Endothelial cell of umbilical vein (primary cell): Measurements from ENCODE around the gene FABP7. TPM values are rescaled to one million over a fixed set of nuclear protein-coding genes. Genes with fewer than 3 reads are reported as not detected.

Source experiments
- BruUV-seq: library from RNA; stranded (reverse); fragments of 400-500 nt; replicated peaks from 2 replicates; lab custom pipeline; 2021; lab: Mats Ljungman, UMichigan
- CTCF ChIA-PET: fragments of 300-600, 350-600 bp; sonication (Branson Sonifier 250); formaldehyde crosslinking; loops from one replicate; lab custom pipeline; 2021; ENCODE audit warnings: antibody characterized with exemption, inconsistent platforms; lab: Charles Lee
- POLR2A ChIA-PET: fragments of 300-600, 350-600 bp; sonication (Branson Sonifier 250); formaldehyde crosslinking; loops from one replicate; lab custom pipeline; 2021; ENCODE audit warnings: antibody characterized with exemption, inconsistent platforms; lab: Charles Lee
- DNase-seq: peaks from one replicate; pipeline ENCODE4 v3.0.0-alpha.2; 2011; ENCODE audit warnings: low read depth, low spot score
- FAIRE-seq: peaks from 2 replicates; lab custom pipeline; 2011; peaks lifted over from hg19 to GRCh38; lab: Jason Lieb, UNC
- H2AFZ ChIP-seq: 2 replicates; pipeline ENCODE4 v1.6.0; 2012; ENCODE audit warnings: low read depth, low read length, control low read depth, inconsistent platforms
- H3K27ac ChIP-seq: 2 replicates; pipeline ENCODE4 v1.5.1; 2011; ENCODE audit warnings: low read depth, mild to moderate bottlenecking, control low read depth, low read length, moderate library complexity; ENCODE audit not compliant: insufficient read depth
- H3K27me3 ChIP-seq, 2 experiments: 2 replicates each; pipeline versions ENCODE4 v1.6.0 to v1.6.1; 2011; ENCODE audit warnings: low read length in 2 of 2, mixed read lengths in 1 of 2; ENCODE audit not compliant: control insufficient read depth in 2 of 2, insufficient read depth in 2 of 2
- H3K36me3 ChIP-seq, 2 experiments: 2 replicates in 1 of 2; 3 replicates in 1 of 2; pipeline ENCODE4 v1.5.1; 2011; ENCODE audit warnings: low read length in 2 of 2, mild to moderate bottlenecking in 1 of 2, moderate library complexity in 1 of 2; ENCODE audit not compliant: control insufficient read depth in 2 of 2, insufficient read depth in 2 of 2; ENCODE audit errors: extremely low read depth in 1 of 2
- H3K4me1 ChIP-seq: 3 replicates; pipeline ENCODE4 v1.5.1; 2011; ENCODE audit warnings: mild to moderate bottlenecking, low read length; ENCODE audit not compliant: control insufficient read depth, insufficient read depth; ENCODE audit errors: extremely low read depth
- H3K4me2 ChIP-seq: 2 replicates; pipeline ENCODE4 v1.6.1; 2011; ENCODE audit warnings: low read length, control low read depth, mixed read lengths; ENCODE audit not compliant: insufficient read depth
- H3K4me3 ChIP-seq, 3 experiments: fragments of 200-600 bp in 1 of 3; sonication (generic), shearing (Covaris generic) in 1 of 3; replicated peaks in 1 of 3; 2 replicates each; pipeline ENCODE4 v1.5.1; 2011 to 2016; ENCODE audit warnings: control low read depth in 3 of 3, low read length in 3 of 3, mild to moderate bottlenecking in 2 of 3, inconsistent platforms in 1 of 3, low read depth in 1 of 3, moderate library complexity in 1 of 3; ENCODE audit not compliant: insufficient read depth in 1 of 3
- H3K79me2 ChIP-seq: 2 replicates; pipeline ENCODE4 v1.6.0; 2012; ENCODE audit warnings: low read length, inconsistent platforms; ENCODE audit not compliant: control insufficient read depth, insufficient read depth
- H3K9ac ChIP-seq: replicated peaks from 2 replicates; pipeline ENCODE3; 2011; ENCODE audit warnings: low read length, control low read depth; ENCODE audit not compliant: insufficient read depth; ENCODE audit errors: extremely low read depth
- H3K9me1 ChIP-seq: replicated peaks from 3 replicates; pipeline ENCODE4 v1.6.0; 2011; ENCODE audit warnings: mild to moderate bottlenecking, low read length; ENCODE audit not compliant: control insufficient read depth, insufficient read depth; ENCODE audit errors: extremely low read depth
- H3K9me3 ChIP-seq: replicated peaks from 2 replicates; pipeline ENCODE4 v1.5.1; 2012; ENCODE audit warnings: low read length, inconsistent platforms; ENCODE audit not compliant: control insufficient read depth, insufficient read depth
- H4K20me1 ChIP-seq: replicated peaks from 2 replicates; pipeline ENCODE3; 2011; ENCODE audit warnings: mild to moderate bottlenecking, low read length; ENCODE audit not compliant: control insufficient read depth, insufficient read depth; ENCODE audit errors: extremely low read depth
- CTCF ChIP-seq, 2 donors: IDR thresholded peaks; 1 replicate in 1 of 2; 2 replicates in 1 of 2; pipeline ENCODE4 v1.5.1; 2011; ENCODE audit warnings: low read length in 2 of 2, mild to moderate bottlenecking in 2 of 2, moderate library complexity in 2 of 2, control low read depth in 1 of 2, inconsistent platforms in 1 of 2, low read depth in 1 of 2; ENCODE audit not compliant: insufficient read depth in 1 of 2; ENCODE audit errors: extremely low read depth in 1 of 2
- EZH2 ChIP-seq: IDR thresholded peaks from 2 replicates; pipeline ENCODE4 v1.6.1; 2012; ENCODE audit warnings: borderline replicate concordance, low read depth, mild to moderate bottlenecking, moderate library complexity, low read length, inconsistent platforms; ENCODE audit not compliant: severe bottlenecking
- FOS ChIP-seq: IDR thresholded peaks from 2 replicates; pipeline ENCODE4 v1.6.1; 2011; ENCODE audit warnings: mild to moderate bottlenecking, low read length, moderate library complexity, borderline replicate concordance; ENCODE audit not compliant: insufficient read depth
- GATA2 ChIP-seq: IDR thresholded peaks from 2 replicates; pipeline ENCODE4 v1.7.0; 2011; ENCODE audit warnings: low read depth, mild to moderate bottlenecking, moderate library complexity, mixed read lengths, low read length; ENCODE audit not compliant: insufficient read length, insufficient read depth
- JUN ChIP-seq: IDR thresholded peaks from 2 replicates; pipeline ENCODE4 v1.6.1; 2011; ENCODE audit warnings: borderline replicate concordance, low read depth; ENCODE audit not compliant: insufficient read length, insufficient read depth
- MAX ChIP-seq: IDR thresholded peaks from 2 replicates; pipeline ENCODE4 v1.6.1; 2011; ENCODE audit not compliant: insufficient read depth, insufficient read length
- MYC ChIP-seq: IDR thresholded peaks from one replicate; pipeline ENCODE4 v1.6.1; 2011; ENCODE audit warnings: mild to moderate bottlenecking, low read depth, low read length
- POLR2A ChIP-seq: IDR thresholded peaks from 2 replicates; pipeline ENCODE4 v1.6.1; 2012; ENCODE audit warnings: low read depth, mild to moderate bottlenecking, control low read depth, low read length
- POLR2AphosphoS5 ChIP-seq: IDR thresholded peaks from 2 replicates; pipeline ENCODE4 v1.6.1; 2012; ENCODE audit warnings: low read depth, mild to moderate bottlenecking, control low read depth, low read length, moderate library complexity; ENCODE audit not compliant: insufficient read depth
- dilution Hi-C: fragments of 300-500 bp; cut with MboI; formaldehyde crosslinking; loops from one replicate; pipeline ENCODE4 v1.15.0; 2019; ENCODE audit warnings: low sequenced_read_pairs; ENCODE audit not compliant: extremely low pct_ligation_motif_present
- intact Hi-C: fragments of 100-400 bp; cut with micrococcal nuclease; formaldehyde crosslinking; loops from one replicate; pipeline ENCODE4 v1.10.0; 2022
- polyA plus RNA-seq, 4 experiments: library from polyadenylated mRNA; depleted of rRNA in 3 of 4; stranded (reverse) in 3 of 4; unstranded in 1 of 4; fragments of >200 nt; gene quantifications; 2 replicates each; pipeline versions ENCODE4 v1.2.1 to v1.2.3, GENCODE V29; 2011 to 2012; ENCODE audit warnings: missing spikeins in 1 of 4
- total RNA-seq: library from RNA; stranded (reverse); gene quantifications from 2 replicates; pipeline ENCODE4 v1.2.3, GENCODE V29; 2021

Gene FABP7
- total and polyA plus RNA-seq, 2 donors (not counting 3 experiments of a cell fraction or from before 2014, with no cell fraction given), result not detected

- intact Hi-C loops (no loop called here), dilution Hi-C loops (no loop called here)
- Histone ChIP-seq H3K4me1 (no peaks in the 10 kb centered on the region), H3K9ac (no peak overlapping the region), H3K9me1 (no peaks in the 10 kb centered on the region), H2AFZ (no peak overlapping the region), H3K79me2 (no peaks in the 10 kb centered on the region), H4K20me1 (no peaks in the 10 kb centered on the region), H3K27ac (no peak overlapping the region), H3K36me3 (no peaks in the 10 kb centered on the region), H3K4me2 (no peak overlapping the region), H3K4me3 (no peak overlapping the region), H3K9me3 (no peaks in the 10 kb centered on the region), H3K27me3 (no peaks in the 10 kb centered on the region)
- no peak for TF ChIP-seq POLR2A
- ChIA-PET CTCF (no interaction called here), POLR2A (no interaction called here)
- FAIRE-seq (no peak), DNase-seq (no peak)
- no TSS peak for BruUV-seq
Observed at GRCh38 chr6:122817358-122817757, 37.8 kb downstream of the FABP7 start.

- POLR2A ChIA-PET, result no interaction called here
- H4K20me1 ChIP-seq, result no peaks in the 10 kb centered on the region
Observed at GRCh38 chr6:122817766-122818165, 38.2 kb downstream of the FABP7 start.

More at GRCh38 chr6:122817766-122818165, 38.2 kb downstream of the FABP7 start:
- TF ChIP-seq EZH2, result no peak
- TF ChIP-seq GATA2, result no peak
- no peak for TF ChIP-seq MAX
- TF ChIP-seq JUN, result no peak
- no peak for TF ChIP-seq MYC
- TF ChIP-seq POLR2AphosphoS5, result no peak
- TF ChIP-seq FOS, result no peak
- no peak for TF ChIP-seq CTCF (IDR thresholded peaks at IDR 0.05; ENCODE audit: extremely low read depth in 1 of 2, insufficient read depth in 1 of 2, low read depth in 1 of 2, low read length in 2 of 2)
- no peak for TF ChIP-seq POLR2A
- intact Hi-C loops, result no loop called here
- DNase-seq, result no peak
- H3K4me3 ChIP-seq, result no peak overlapping the region
- dilution Hi-C loops, result no loop called here
- H3K27ac ChIP-seq, result no peak overlapping the region
- no TSS peak for BruUV-seq
- CTCF ChIA-PET, result no interaction called here
- no peak overlapping the region for H3K4me2 ChIP-seq
- H3K79me2 ChIP-seq, result no peaks in the 10 kb centered on the region
- no peaks in the 10 kb centered on the region for H3K9me3 ChIP-seq
- H3K9me1 ChIP-seq, result no peaks in the 10 kb centered on the region
- no peaks in the 10 kb centered on the region for H3K36me3 ChIP-seq
- H3K27me3 ChIP-seq, result no peaks in the 10 kb centered on the region
- FAIRE-seq, result no peak
- no peak overlapping the region for H3K9ac ChIP-seq
- H2AFZ ChIP-seq, result no peak overlapping the region
- H3K4me1 ChIP-seq, result no peaks in the 10 kb centered on the region
